Cardiac septum (tissue), 1 donor: ENCODE measurements around the gene TOE1. TPM values are rescaled to one million over a fixed set of nuclear protein-coding genes. Genes with fewer than 3 reads are reported as not detected.
"Not testable (repeated sequence)": the region's sequence is repeated elsewhere in the genome, so short reads cannot be mapped to it uniquely, and the experiment has no call there.

ENCODE experiments used
- DNase-seq: peaks from one replicate; pipeline ENCODE4 v3.0.0-alpha.2; 2020; ENCODE audit warnings: low spot score
- intact Hi-C: fragments of 100-400 bp; cut with DNase I; formaldehyde crosslinking; loops from one replicate; pipeline ENCODE4 v1.14.0; 2022
- long read RNA-seq: library from polyadenylated mRNA; unstranded; transcript quantifications from one replicate; pipeline ENCODE4 v2.0.0, GENCODE V29; 2021
- total RNA-seq: library from RNA; stranded (reverse); fragmentation: NEBNext Ultra II Directional; extraction: Animal tissue kit (Norgen Biotek cat#: 25700); gene quantifications from one replicate; pipeline ENCODE4 v1.2.1, GENCODE V29; 2021
- donor health status: DM: no; HTN: no; CAD: no.

TOE1 gene
- 3.5 TPM for total RNA-seq
- long read RNA-seq, partial matches to known transcripts = 0 of 8 reads
- long read RNA-seq, other reads (novel, unspliced or antisense) = 5 of 8 reads

GRCh38 chr1:45339789-45340558 is at the start of gene TOE1, which contains the start of gene MUTYH:
TOE1 (plus strand) TSS chr1:45340170; CDS start chr1:45340253, 83 bp downstream.
MUTYH (minus strand) TSS chr1:45340440; CDS start chr1:45334505, 5,935 bp downstream.
- intact Hi-C loops = loop anchor here (1.0 kb wide), 1 partner anchor 37 kb away; no protein-coding TSS in a partner anchor
- peak; percentile 96 for DNase-seq

- intact Hi-C loops, DNase-seq: not testable (repeated sequence)
These were observed 49.0 kb upstream of the TOE1 start for GRCh38 chr1:45291002-45291401.

- intact Hi-C loops = no loop called here
- DNase-seq = no peak
These were observed 48.3 kb upstream of the TOE1 start for GRCh38 chr1:45291716-45292115.

GRCh38 chr1:45297666-45298356 is 42.2 kb upstream of the TOE1 start:
- intact Hi-C loops = loop anchor here (5.0 kb wide), 1 partner anchor 461 kb away; no protein-coding TSS in a partner anchor
- no peak for DNase-seq

- DNase-seq = no peak
- intact Hi-C loops = loop anchor here (5.0 kb wide), 1 partner anchor 462 kb away; no protein-coding TSS in a partner anchor
These were observed 40.7 kb upstream of the TOE1 start for GRCh38 chr1:45299296-45299695.

GRCh38 chr1:45299981-45300668 is 39.8 kb upstream of the TOE1 start:
- intact Hi-C loops = loop anchor here (1.0 to 10.0 kb wide), 5 partner anchors 192 to 558 kb away; partner anchors contain the start of genes BTBD19, DYNLT4, PLK3 and TESK2
- no peak for DNase-seq

GRCh38 chr1:45300669-45300997 is 39.3 kb upstream of the TOE1 start:
- intact Hi-C loops = loop anchor here (1.0 to 10.0 kb wide), 4 partner anchors 192 to 558 kb away; partner anchors contain the start of genes BTBD19, DYNLT4, PLK3 and TESK2

GRCh38 chr1:45302505-45303150 is 37.3 kb upstream of the TOE1 start:
- DNase-seq = no peak
- intact Hi-C loops = loop anchor here (1.0 to 10.0 kb wide), 4 partner anchors 37 to 560 kb away; partner anchors contain the start of genes BTBD19, DYNLT4, PLK3 and TESK2

More at GRCh38 chr1:45300669-45300997, 39.3 kb upstream of the TOE1 start:
- no peak for DNase-seq

- DNase-seq = peak; percentile 99
- intact Hi-C loops = loop anchor here (1.0 to 10.0 kb wide), 5 partner anchors 36 to 561 kb away; partner anchors contain the start of genes BTBD19, DYNLT4, PLK3 and TESK2
These were observed 36.3 kb upstream of the TOE1 start for GRCh38 chr1:45303520-45304310.

- intact Hi-C loops = loop anchor here (2.0 to 10.0 kb wide), 4 partner anchors 100 to 562 kb away; partner anchors contain the start of genes BTBD19, DYNLT4, PLK3 and TESK2
- peak; percentile 70 for DNase-seq
These were observed 35.5 kb upstream of the TOE1 start for GRCh38 chr1:45304311-45305081.

GRCh38 chr1:45305231-45305630 is 34.7 kb upstream of the TOE1 start:
- intact Hi-C loops = loop anchor here (2.0 to 10.0 kb wide), 2 partner anchors 100 to 500 kb away; partner anchors contain the start of genes BTBD19, DYNLT4 and PLK3
- DNase-seq = peak; percentile 31

- intact Hi-C loops = loop anchor here (10.0 kb wide), 1 partner anchor 502 kb away; the partner anchor contains the start of genes BTBD19, DYNLT4 and PLK3
- DNase-seq = no peak
These were observed 33.7 kb upstream of the TOE1 start for GRCh38 chr1:45306319-45306718.

GRCh38 chr1:45306905-45307304 is 33.1 kb upstream of the TOE1 start:
- DNase-seq = no peak
- intact Hi-C loops = loop anchor here (10.0 kb wide), 1 partner anchor 502 kb away; the partner anchor contains the start of genes BTBD19, DYNLT4 and PLK3

- intact Hi-C loops = no loop called here
- no peak for DNase-seq
These were observed 25.7 kb upstream of the TOE1 start for GRCh38 chr1:45314266-45314665.

- intact Hi-C loops = no loop called here
- DNase-seq = no peak
These were observed 22.8 kb upstream of the TOE1 start for GRCh38 chr1:45317166-45317565.

- DNase-seq = no peak
- intact Hi-C loops = no loop called here
These were observed 20.2 kb upstream of the TOE1 start for GRCh38 chr1:45319761-45320160.

- intact Hi-C loops = no loop called here
- DNase-seq = no peak
These were observed 18.5 kb upstream of the TOE1 start for GRCh38 chr1:45321444-45321843.
